Body of pancreas (tissue), 4 donors: ENCODE measurements around the gene NOS3. TPM values are rescaled to one million over a fixed set of nuclear protein-coding genes. Genes with fewer than 3 reads are reported as not detected.
A peak's percentile ranks its signal among the peaks of the same experiment; 100 is the strongest.

Source experiments
- ATAC-seq: fragments of 150-250 bp; one replicate; pipeline ENCODE4 v1.9.1; 2016
- DNase-seq, 4 donors: peaks; one replicate each; pipeline ENCODE4 v3.0.0-alpha.2; 2019
- H3K27ac ChIP-seq, 4 donors: fragments of 200-600 bp; sonication (generic); 1 replicate in 3 of 4; 2 replicates in 1 of 4; pipeline versions ENCODE4 v1.5.1 to v1.6.1; 2016 to 2019; ENCODE audit warnings: mild to moderate bottlenecking in 1 of 4, mixed read lengths in 1 of 4, moderate library complexity in 1 of 4
- H3K27me3 ChIP-seq, 2 donors: fragments of 200-600 bp; sonication (generic); one replicate each; pipeline ENCODE4 v1.6.0; 2016; ENCODE audit warnings: mild to moderate bottlenecking in 1 of 2
- H3K36me3 ChIP-seq, 2 donors: fragments of 200-600 bp; sonication (generic); replicated peaks in 1 of 2; 2 replicates each; pipeline ENCODE4 v1.5.1; 2016; ENCODE audit warnings: low read depth in 2 of 2; ENCODE audit not compliant: insufficient read depth in 1 of 2
- H3K4me1 ChIP-seq: fragments of 200-600 bp; sonication (generic); one replicate; pipeline ENCODE4 v1.6.0; 2016
- H3K4me3 ChIP-seq, 2 donors: fragments of 200-600 bp; sonication (generic); 1 replicate in 1 of 2; 2 replicates in 1 of 2; pipeline ENCODE4 v1.5.1; 2016 to 2019
- H3K9me3 ChIP-seq, 3 donors: fragments of 200-600 bp; sonication (generic); 1 replicate in 2 of 3; 2 replicates in 1 of 3; pipeline ENCODE4 v1.5.1; 2016
- CTCF ChIP-seq, 7 experiments: fragments of 450-650 bp in 4 of 7; fragments of 200-600 bp in 3 of 7; sonication (generic) in 3 of 7; IDR thresholded peaks; one replicate each; pipeline ENCODE4 v1.5.1; 2016 to 2019; ENCODE audit warnings: antibody characterized with exemption in 7 of 7
- POLR2A ChIP-seq, 3 donors: fragments of 450-650 bp; IDR thresholded peaks; one replicate each; pipeline ENCODE4 v1.6.1; 2016; ENCODE audit warnings: antibody characterized with exemption in 3 of 3, mild to moderate bottlenecking in 2 of 3
- WGBS, 2 donors: methylation state at CpG; one replicate each; pipeline ENCODE4 v1.1.5; 2017; 5-methylcytosine and 5-hydroxymethylcytosine counted together
- intact Hi-C: fragments of 100-400 bp; cut with DNase I; formaldehyde crosslinking; loops from one replicate; pipeline ENCODE4 v1.15.1; 2023
- total RNA-seq, 2 donors: library from RNA; depleted of rRNA; stranded (reverse); fragments of >200 nt; gene quantifications; one replicate each; pipeline ENCODE4 v1.1.0, GENCODE V29; 2016

The NOS3 gene
- total RNA-seq, 2 donors from 2014 or later, result 4.9 to 7.6 TPM

DNA sequence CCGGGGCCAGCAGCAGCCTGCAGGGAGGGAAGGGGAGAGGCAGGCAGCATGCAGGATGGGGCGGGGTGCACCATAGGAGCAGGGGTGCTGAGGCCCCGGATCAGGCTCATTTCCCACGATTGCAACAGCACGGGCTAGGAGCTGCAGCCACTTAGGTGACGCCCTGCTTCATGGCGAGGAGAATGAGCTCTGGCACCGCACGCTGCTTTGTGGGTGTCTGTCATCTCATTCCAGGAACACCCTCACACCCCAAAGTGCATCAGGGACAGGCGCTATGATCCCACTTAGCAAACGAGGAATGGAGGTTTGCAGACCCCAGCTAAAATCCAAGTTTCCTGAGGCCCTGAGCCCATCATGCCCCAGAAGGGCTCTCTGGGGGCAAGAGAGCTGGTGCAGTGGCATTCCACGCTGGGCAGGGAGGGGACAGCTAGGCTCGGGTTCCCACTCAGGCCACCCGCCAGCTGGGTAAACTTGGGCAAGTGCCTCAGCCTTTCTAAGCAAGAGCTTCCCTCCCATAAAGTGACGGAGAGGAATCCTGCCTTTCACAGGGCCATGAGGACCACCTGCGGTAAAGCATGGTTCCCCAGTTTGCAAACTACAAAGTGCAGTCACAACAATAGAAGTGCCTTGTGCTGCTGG, 22.0 kb upstream of the NOS3 start:
- Histone ChIP-seq H3K27ac (no peak overlapping the region), H3K36me3 (no peaks in the 10 kb centered on the region), H3K27me3 (no peaks in the 10 kb centered on the region), H3K4me1 (no peaks in the 10 kb centered on the region), H3K4me3 (no peak overlapping the region), H3K9me3 (no peaks in the 10 kb centered on the region)
- intact Hi-C loops, result no loop called here
- DNase-seq (no peak), ATAC-seq (no peak)
- 64% methylated on average over 11 to 16 of the region's 16 CpGs for WGBS, 2 donors
- TF ChIP-seq CTCF (IDR thresholded peaks at IDR 0.05) (no peak), POLR2A (IDR thresholded peaks at IDR 0.05) (no peak)

- intact Hi-C loops, result no loop called here
- Histone ChIP-seq H3K4me1 (peaks cover 4% of the 10 kb centered on the region), H3K27me3 (no peaks in the 10 kb centered on the region), H3K27ac (no peak overlapping the region), H3K9me3 (no peaks in the 10 kb centered on the region), H3K4me3 (no peak overlapping the region), H3K36me3 (no peaks in the 10 kb centered on the region)
- no peak for ATAC-seq
- TF ChIP-seq CTCF (IDR thresholded peaks at IDR 0.05) (no peak), POLR2A (IDR thresholded peaks at IDR 0.05) (no peak)
- WGBS, 2 donors, result 41 to 54% methylated on average over 2 to 7 of the region's 7 CpGs
- DNase-seq, result no peak
Observed at GRCh38 chr7:150969475-150969874, 21.3 kb upstream of the NOS3 start.

GRCh38 chr7:150970424-150970823, 20.4 kb upstream of the NOS3 start:
- Histone ChIP-seq H3K27ac (no peak overlapping the region), H3K36me3 (no peaks in the 10 kb centered on the region), H3K4me1 (peaks cover 14% of the 10 kb centered on the region), H3K9me3 (no peaks in the 10 kb centered on the region), H3K27me3 (no peaks in the 10 kb centered on the region), H3K4me3 (no peak overlapping the region)
- TF ChIP-seq POLR2A (IDR thresholded peaks at IDR 0.05) (no peak), CTCF (IDR thresholded peaks at IDR 0.05) (no peak)
- intact Hi-C loops, result no loop called here
- ATAC-seq (no peak), DNase-seq (no peak)
- 76 to 95% methylated on average over 2 to 11 of the region's 11 CpGs for WGBS, 2 donors

GRCh38 chr7:150971242-150972022, 19.4 kb upstream of the NOS3 start:
- Histone ChIP-seq H3K27ac (peak overlapping the region in 1 of 4 donors; percentile 36), H3K4me1 (peaks cover 15% of the 10 kb centered on the region), H3K36me3 (no peaks in the 10 kb centered on the region), H3K4me3 (no peak overlapping the region), H3K27me3 (peaks cover 0 to 6% of the 10 kb centered on the region in 2 donors), H3K9me3 (no peaks in the 10 kb centered on the region)
- DNase-seq, result peak; percentile 23 to 56 (median 48)
- no peak for ATAC-seq
- WGBS, 2 donors, result 55 to 79% methylated on average over 10 to 15 of the region's 16 CpGs
- TF ChIP-seq CTCF (IDR thresholded peaks at IDR 0.05) (no peak), POLR2A (IDR thresholded peaks at IDR 0.05) (no peak)
- intact Hi-C loops, result no loop called here
